Liver (tissue), 3 donors: ENCODE measurements around the gene APBB3.

Source experiments
- GABPA ChIP-seq, 2 donors: IDR thresholded peaks in 1 of 2; conservative IDR thresholded peaks in 1 of 2; 2 replicates each; pipeline ENCODE4 v1.6.1; 2016; ENCODE audit warnings: antibody characterized with exemption in 2 of 2, mild to moderate bottlenecking in 1 of 2, moderate library complexity in 1 of 2
- NR2F2 ChIP-seq: IDR thresholded peaks from 2 replicates; pipeline ENCODE4 v1.6.1; 2016; ENCODE audit warnings: antibody characterized with exemption
- RAD21 ChIP-seq, 2 donors: IDR thresholded peaks; 2 replicates each; pipeline ENCODE4 v1.6.1; 2016; ENCODE audit warnings: antibody characterized with exemption in 2 of 2, mild to moderate bottlenecking in 2 of 2
- YY1 ChIP-seq: IDR thresholded peaks from 2 replicates; pipeline ENCODE4 v1.6.1; 2016; ENCODE audit warnings: antibody characterized with exemption, mild to moderate bottlenecking
- TF ChIP-seq, protein P1 (sequence below): IDR thresholded peaks from 2 replicates; pipeline ENCODE4 v1.6.1; 2016; ENCODE audit warnings: antibody characterized with exemption
- TF ChIP-seq, protein P2 (sequence below): fragments of 150-350 bp; IDR thresholded peaks from 2 replicates; pipeline ENCODE4 v1.5.1; 2017; ENCODE audit warnings: improper control_type of control experiment, low read depth, low read length; ENCODE audit not compliant: missing input control
- TF ChIP-seq, protein P3 (sequence below): IDR thresholded peaks from 2 replicates; pipeline ENCODE4 v1.6.1; 2016; ENCODE audit warnings: antibody characterized with exemption
- TF ChIP-seq, protein P4 (sequence below): IDR thresholded peaks from 2 replicates; pipeline ENCODE4 v1.6.1; 2016; ENCODE audit warnings: antibody characterized with exemption, mild to moderate bottlenecking
- TF ChIP-seq, protein P5 (sequence below): IDR thresholded peaks from 2 replicates; pipeline ENCODE4 v1.6.1; 2016; ENCODE audit warnings: antibody characterized with exemption
- donor health status: healthy.
- donor health status: healthy.

DNA sequence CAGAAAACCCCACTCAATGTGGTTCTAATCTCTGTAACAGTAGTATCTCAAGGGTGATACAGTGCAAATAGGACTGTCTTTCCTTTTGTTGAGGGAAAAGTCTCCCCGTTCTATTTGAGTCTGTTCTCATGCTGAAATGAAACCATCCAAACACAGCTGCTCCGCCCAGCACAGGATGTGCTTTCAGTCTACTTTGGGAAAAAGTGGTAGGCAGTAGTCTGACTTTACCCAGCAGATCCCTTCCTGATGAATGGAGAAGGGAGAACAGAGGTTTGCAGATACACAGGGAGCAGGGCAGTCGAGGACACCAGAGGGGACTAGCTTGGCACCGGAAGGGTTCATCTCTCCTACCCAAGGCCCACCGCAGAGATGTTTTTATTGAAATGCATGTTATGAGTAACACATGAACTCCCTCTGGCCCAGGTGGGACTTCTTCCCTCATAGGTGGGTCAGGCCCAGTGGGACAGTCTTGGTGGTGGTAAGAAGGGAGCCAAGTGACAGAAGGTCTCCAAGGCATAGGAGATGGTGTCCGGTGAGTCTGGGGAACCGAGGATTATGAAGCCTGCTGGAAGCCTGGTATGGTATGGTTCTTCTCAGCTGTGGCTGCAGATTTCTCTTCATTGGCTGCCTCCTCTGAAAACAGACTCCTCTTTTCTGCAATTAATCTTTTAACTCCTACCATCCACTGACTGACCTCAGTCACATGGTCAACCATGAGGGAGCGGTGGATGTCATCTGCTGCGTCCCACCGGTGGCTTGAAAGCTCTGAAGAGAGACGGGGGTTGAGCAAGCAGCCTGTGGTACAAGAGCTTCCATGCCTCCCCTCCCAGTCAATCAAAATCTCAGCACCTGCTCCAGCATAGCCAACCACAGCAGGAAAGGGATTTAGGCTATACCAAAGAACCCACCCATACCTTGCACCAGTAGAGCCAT, 14.0 kb downstream of the APBB3 start:
- TF ChIP-seq, protein P1, sequence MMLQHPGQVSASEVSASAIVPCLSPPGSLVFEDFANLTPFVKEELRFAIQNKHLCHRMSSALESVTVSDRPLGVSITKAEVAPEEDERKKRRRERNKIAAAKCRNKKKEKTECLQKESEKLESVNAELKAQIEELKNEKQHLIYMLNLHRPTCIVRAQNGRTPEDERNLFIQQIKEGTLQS, result no peak
- no peak for TF ChIP-seq RAD21 (IDR thresholded peaks at IDR 0.05)
- TF ChIP-seq, protein P2, sequence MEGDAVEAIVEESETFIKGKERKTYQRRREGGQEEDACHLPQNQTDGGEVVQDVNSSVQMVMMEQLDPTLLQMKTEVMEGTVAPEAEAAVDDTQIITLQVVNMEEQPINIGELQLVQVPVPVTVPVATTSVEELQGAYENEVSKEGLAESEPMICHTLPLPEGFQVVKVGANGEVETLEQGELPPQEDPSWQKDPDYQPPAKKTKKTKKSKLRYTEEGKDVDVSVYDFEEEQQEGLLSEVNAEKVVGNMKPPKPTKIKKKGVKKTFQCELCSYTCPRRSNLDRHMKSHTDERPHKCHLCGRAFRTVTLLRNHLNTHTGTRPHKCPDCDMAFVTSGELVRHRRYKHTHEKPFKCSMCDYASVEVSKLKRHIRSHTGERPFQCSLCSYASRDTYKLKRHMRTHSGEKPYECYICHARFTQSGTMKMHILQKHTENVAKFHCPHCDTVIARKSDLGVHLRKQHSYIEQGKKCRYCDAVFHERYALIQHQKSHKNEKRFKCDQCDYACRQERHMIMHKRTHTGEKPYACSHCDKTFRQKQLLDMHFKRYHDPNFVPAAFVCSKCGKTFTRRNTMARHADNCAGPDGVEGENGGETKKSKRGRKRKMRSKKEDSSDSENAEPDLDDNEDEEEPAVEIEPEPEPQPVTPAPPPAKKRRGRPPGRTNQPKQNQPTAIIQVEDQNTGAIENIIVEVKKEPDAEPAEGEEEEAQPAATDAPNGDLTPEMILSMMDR, result no peak
- no peak for TF ChIP-seq GABPA (IDR thresholded peaks at IDR 0.05 in 1 of 2, conservative IDR thresholded peaks at IDR 0.05 in 1 of 2)
- TF ChIP-seq, protein P3, sequence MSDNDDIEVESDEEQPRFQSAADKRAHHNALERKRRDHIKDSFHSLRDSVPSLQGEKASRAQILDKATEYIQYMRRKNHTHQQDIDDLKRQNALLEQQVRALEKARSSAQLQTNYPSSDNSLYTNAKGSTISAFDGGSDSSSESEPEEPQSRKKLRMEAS, result no peak
- no peak for TF ChIP-seq YY1
- no peak for TF ChIP-seq NR2F2
- TF ChIP-seq, protein P4, sequence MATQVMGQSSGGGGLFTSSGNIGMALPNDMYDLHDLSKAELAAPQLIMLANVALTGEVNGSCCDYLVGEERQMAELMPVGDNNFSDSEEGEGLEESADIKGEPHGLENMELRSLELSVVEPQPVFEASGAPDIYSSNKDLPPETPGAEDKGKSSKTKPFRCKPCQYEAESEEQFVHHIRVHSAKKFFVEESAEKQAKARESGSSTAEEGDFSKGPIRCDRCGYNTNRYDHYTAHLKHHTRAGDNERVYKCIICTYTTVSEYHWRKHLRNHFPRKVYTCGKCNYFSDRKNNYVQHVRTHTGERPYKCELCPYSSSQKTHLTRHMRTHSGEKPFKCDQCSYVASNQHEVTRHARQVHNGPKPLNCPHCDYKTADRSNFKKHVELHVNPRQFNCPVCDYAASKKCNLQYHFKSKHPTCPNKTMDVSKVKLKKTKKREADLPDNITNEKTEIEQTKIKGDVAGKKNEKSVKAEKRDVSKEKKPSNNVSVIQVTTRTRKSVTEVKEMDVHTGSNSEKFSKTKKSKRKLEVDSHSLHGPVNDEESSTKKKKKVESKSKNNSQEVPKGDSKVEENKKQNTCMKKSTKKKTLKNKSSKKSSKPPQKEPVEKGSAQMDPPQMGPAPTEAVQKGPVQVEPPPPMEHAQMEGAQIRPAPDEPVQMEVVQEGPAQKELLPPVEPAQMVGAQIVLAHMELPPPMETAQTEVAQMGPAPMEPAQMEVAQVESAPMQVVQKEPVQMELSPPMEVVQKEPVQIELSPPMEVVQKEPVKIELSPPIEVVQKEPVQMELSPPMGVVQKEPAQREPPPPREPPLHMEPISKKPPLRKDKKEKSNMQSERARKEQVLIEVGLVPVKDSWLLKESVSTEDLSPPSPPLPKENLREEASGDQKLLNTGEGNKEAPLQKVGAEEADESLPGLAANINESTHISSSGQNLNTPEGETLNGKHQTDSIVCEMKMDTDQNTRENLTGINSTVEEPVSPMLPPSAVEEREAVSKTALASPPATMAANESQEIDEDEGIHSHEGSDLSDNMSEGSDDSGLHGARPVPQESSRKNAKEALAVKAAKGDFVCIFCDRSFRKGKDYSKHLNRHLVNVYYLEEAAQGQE, result no peak
- TF ChIP-seq, protein P5, sequence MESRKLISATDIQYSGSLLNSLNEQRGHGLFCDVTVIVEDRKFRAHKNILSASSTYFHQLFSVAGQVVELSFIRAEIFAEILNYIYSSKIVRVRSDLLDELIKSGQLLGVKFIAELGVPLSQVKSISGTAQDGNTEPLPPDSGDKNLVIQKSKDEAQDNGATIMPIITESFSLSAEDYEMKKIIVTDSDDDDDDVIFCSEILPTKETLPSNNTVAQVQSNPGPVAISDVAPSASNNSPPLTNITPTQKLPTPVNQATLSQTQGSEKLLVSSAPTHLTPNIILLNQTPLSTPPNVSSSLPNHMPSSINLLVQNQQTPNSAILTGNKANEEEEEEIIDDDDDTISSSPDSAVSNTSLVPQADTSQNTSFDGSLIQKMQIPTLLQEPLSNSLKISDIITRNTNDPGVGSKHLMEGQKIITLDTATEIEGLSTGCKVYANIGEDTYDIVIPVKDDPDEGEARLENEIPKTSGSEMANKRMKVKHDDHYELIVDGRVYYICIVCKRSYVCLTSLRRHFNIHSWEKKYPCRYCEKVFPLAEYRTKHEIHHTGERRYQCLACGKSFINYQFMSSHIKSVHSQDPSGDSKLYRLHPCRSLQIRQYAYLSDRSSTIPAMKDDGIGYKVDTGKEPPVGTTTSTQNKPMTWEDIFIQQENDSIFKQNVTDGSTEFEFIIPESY, result no peak
